PC-9 (cell line): Measurements from ENCODE around the gene SAMD15. TPM values are rescaled to one million over a fixed set of nuclear protein-coding genes. Genes with fewer than 3 reads are reported as not detected.

Experiments used
- BruUV-seq: library from RNA; stranded (reverse); fragments of 400-500 nt; replicated peaks from 2 replicates; lab custom pipeline; 2021; lab: Mats Ljungman, UMichigan
- CTCF ChIA-PET: fragments of 300-600 bp; sonication (Branson Sonifier 250); formaldehyde crosslinking; loops from one replicate; lab custom pipeline; 2022; ENCODE audit warnings: antibody characterized with exemption; lab: Charles Lee
- POLR2A ChIA-PET: fragments of 300-600 bp; sonication (Branson Sonifier 250); formaldehyde crosslinking; loops from one replicate; lab custom pipeline; 2022; ENCODE audit warnings: antibody characterized with exemption; ENCODE audit not compliant: unreplicated experiment; lab: Charles Lee
- DNase-seq, 2 experiments: peaks; one replicate each; pipeline versions ENCODE4 v3.0.0 to v3.0.0-alpha.2; 2015 to 2022; ENCODE audit warnings: mixed read lengths in 1 of 2
- H2AFZ ChIP-seq: fragments of 200-600 bp; sonication (generic); 2 replicates; pipeline ENCODE4 v1.8.1; 2017; ENCODE audit warnings: antibody characterized with exemption
- H3F3A ChIP-seq: fragments of 200-600 bp; sonication (generic); 2 replicates; pipeline ENCODE4 v1.8.1; 2017; ENCODE audit warnings: antibody characterized with exemption, mild to moderate bottlenecking, low read depth; ENCODE audit not compliant: insufficient read depth
- H3K27ac ChIP-seq: fragments of 200-600 bp; sonication (generic); 2 replicates; pipeline ENCODE4 v1.6.1; 2016; ENCODE audit warnings: mixed run types
- H3K27me3 ChIP-seq: fragments of 200-600 bp; sonication (generic); 2 replicates; pipeline ENCODE4 v1.6.1; 2016; ENCODE audit warnings: low read depth, mixed run types; ENCODE audit not compliant: insufficient read depth
- H3K36me3 ChIP-seq: fragments of 200-600 bp; sonication (generic); 2 replicates; pipeline ENCODE4 v1.6.1; 2016; ENCODE audit warnings: low read depth, mixed run types
- H3K4me1 ChIP-seq: fragments of 200-600 bp; sonication (generic); replicated peaks from 2 replicates; pipeline ENCODE4 v1.6.1; 2016; ENCODE audit warnings: mixed run types; ENCODE audit not compliant: insufficient read depth
- H3K4me2 ChIP-seq: fragments of 200-600 bp; sonication (generic); 2 replicates; pipeline ENCODE4 v1.6.1; 2017; ENCODE audit warnings: mixed run types
- H3K4me3 ChIP-seq: fragments of 200-600 bp; sonication (generic); 2 replicates; pipeline ENCODE4 v1.6.1; 2016; ENCODE audit warnings: mixed run types
- H3K79me2 ChIP-seq: fragments of 200-600 bp; sonication (generic); 2 replicates; pipeline ENCODE4 v1.6.1; 2017; ENCODE audit warnings: low read depth, mixed run types
- H3K9me2 ChIP-seq: fragments of 200-600 bp; sonication (generic); 2 replicates; pipeline ENCODE4 v1.8.1; 2017; ENCODE audit warnings: mild to moderate bottlenecking; ENCODE audit not compliant: insufficient read depth
- H3K9me3 ChIP-seq: fragments of 200-600 bp; sonication (generic); 2 replicates; pipeline ENCODE4 v1.8.1; 2016; ENCODE audit warnings: low read depth; ENCODE audit not compliant: insufficient read depth
- H4K20me1 ChIP-seq: fragments of 200-600 bp; sonication (generic); 2 replicates; pipeline ENCODE4 v1.8.1; 2017; ENCODE audit not compliant: insufficient read depth
- CTCF ChIP-seq: fragments of 200-600 bp; sonication (generic); conservative IDR thresholded peaks from 2 replicates; pipeline ENCODE4 v1.6.1; 2017; ENCODE audit warnings: mixed run types, antibody characterized with exemption, mild to moderate bottlenecking, moderate library complexity
- EZH2 ChIP-seq: fragments of 200-600 bp; sonication (generic); IDR thresholded peaks from 2 replicates; pipeline ENCODE4 v1.8.0; 2017; ENCODE audit warnings: antibody characterized with exemption, low read depth
- intact Hi-C: fragments of 100-400 bp; cut with micrococcal nuclease; formaldehyde crosslinking; loops from one replicate; pipeline ENCODE4 v1.10.0; 2022; ENCODE audit not compliant: unreplicated experiment
- total RNA-seq: library from RNA; stranded (reverse); gene quantifications from 2 replicates; pipeline ENCODE4 v1.2.3, GENCODE V29; 2021

Gene SAMD15
- total RNA-seq, 1 experiment from 2014 or later: 7.8 TPM

- no peaks in the 10 kb centered on the region for H4K20me1 ChIP-seq
- no peaks in the 10 kb centered on the region for H3K4me1 ChIP-seq
- intact Hi-C loops: no loop called here
- H3K27me3 ChIP-seq: no peaks in the 10 kb centered on the region
- H3K36me3 ChIP-seq: no peaks in the 10 kb centered on the region
- no peaks in the 10 kb centered on the region for H3F3A ChIP-seq
- no peaks in the 10 kb centered on the region for H3K9me2 ChIP-seq
- TF ChIP-seq CTCF: no peak
- no peaks in the 10 kb centered on the region for H3K79me2 ChIP-seq
- no peak overlapping the region for H3K4me3 ChIP-seq
- POLR2A ChIA-PET: no interaction called here
- no TSS peak for BruUV-seq
- H3K9me3 ChIP-seq: no peaks in the 10 kb centered on the region
- no peak overlapping the region for H3K4me2 ChIP-seq
- H2AFZ ChIP-seq: no peak overlapping the region
- CTCF ChIA-PET: interaction anchor here (0.6 kb wide), 1 partner anchor 466 kb away, joined by 5 read pairs; no protein-coding TSS in a partner anchor
- no peak for DNase-seq
- no peak overlapping the region for H3K27ac ChIP-seq
Measured at GRCh38 chr14:77344377-77344996, 32.7 kb upstream of the SAMD15 start.

GRCh38 chr14:77346495-77346894, 30.7 kb upstream of the SAMD15 start:
- Histone ChIP-seq H3K9me2 (no peaks in the 10 kb centered on the region), H3K4me2 (no peak overlapping the region), H3K9me3 (no peaks in the 10 kb centered on the region), H3K27me3 (no peaks in the 10 kb centered on the region), H3K36me3 (no peaks in the 10 kb centered on the region), H3K79me2 (no peaks in the 10 kb centered on the region), H4K20me1 (no peaks in the 10 kb centered on the region), H3K4me1 (no peaks in the 10 kb centered on the region), H3K4me3 (no peak overlapping the region), H2AFZ (no peak overlapping the region), H3F3A (no peaks in the 10 kb centered on the region), H3K27ac (no peak overlapping the region)
- no TSS peak for BruUV-seq
- DNase-seq: no peak
- CTCF ChIA-PET: interaction anchor here (0.6 to 0.7 kb wide), 2 partner anchors 12 to 44 kb away, joined by 3 to 8 read pairs; no protein-coding TSS in a partner anchor
- intact Hi-C loops: no loop called here
- POLR2A ChIA-PET: no interaction called here
- TF ChIP-seq EZH2: no peak
- no peak for TF ChIP-seq CTCF

GRCh38 chr14:77347751-77348150, 29.4 kb upstream of the SAMD15 start:
- H3K27ac ChIP-seq: no peak overlapping the region
- no peaks in the 10 kb centered on the region for H3F3A ChIP-seq
- ChIA-PET CTCF (no interaction called here), POLR2A (no interaction called here)
- no peak overlapping the region for H3K4me2 ChIP-seq
- no peak for TF ChIP-seq CTCF
- no peak for TF ChIP-seq EZH2
- no peaks in the 10 kb centered on the region for H3K79me2 ChIP-seq
- no peaks in the 10 kb centered on the region for H3K9me2 ChIP-seq
- intact Hi-C loops: no loop called here
- no peaks in the 10 kb centered on the region for H3K36me3 ChIP-seq
- H2AFZ ChIP-seq: no peak overlapping the region
- no peak overlapping the region for H3K4me3 ChIP-seq
- no peaks in the 10 kb centered on the region for H3K27me3 ChIP-seq
- H4K20me1 ChIP-seq: no peaks in the 10 kb centered on the region
- no peaks in the 10 kb centered on the region for H3K4me1 ChIP-seq
- BruUV-seq: no TSS peak
- H3K9me3 ChIP-seq: no peaks in the 10 kb centered on the region
- DNase-seq: no peak
